ENCODE data around the gene MAPK4. TPM values are rescaled to one million over a fixed set of nuclear protein-coding genes. Genes with fewer than 3 reads are reported as not detected.
"Not testable (repeated sequence)": the region's sequence is repeated elsewhere in the genome, so short reads cannot be mapped to it uniquely, and the experiment has no call there.

MAPK4 gene
- total RNA-seq, 1 experiment from 2014 or later = not detected

DNA sequence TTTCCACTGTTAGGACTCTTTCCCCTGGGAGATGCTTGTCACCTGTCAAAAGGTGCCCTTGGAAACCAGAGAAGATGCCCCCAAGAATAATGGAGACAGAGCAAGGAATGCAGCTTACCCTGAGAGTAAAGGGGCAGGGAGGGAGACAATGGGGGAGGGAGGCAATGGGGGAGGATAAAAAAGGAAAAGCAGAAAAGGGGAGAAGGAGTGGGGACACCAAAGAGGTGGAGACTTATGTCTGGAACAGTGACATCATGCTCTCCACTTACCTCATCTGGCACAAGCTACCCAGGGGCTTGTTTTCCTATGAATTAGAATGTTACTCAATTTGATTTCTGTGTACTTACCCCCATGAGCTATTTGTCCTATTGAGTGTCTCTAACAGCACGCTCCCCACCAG, 192.1 kb downstream of the MAPK4 start:
- in situ Hi-C loops (cut with HindIII; ENCODE audit: low pct_unique_long_range_greater_than_20kb, low sequenced_read_pairs) = no loop called here
- DNase-seq (ENCODE audit: low read depth) = no peak

DNA sequence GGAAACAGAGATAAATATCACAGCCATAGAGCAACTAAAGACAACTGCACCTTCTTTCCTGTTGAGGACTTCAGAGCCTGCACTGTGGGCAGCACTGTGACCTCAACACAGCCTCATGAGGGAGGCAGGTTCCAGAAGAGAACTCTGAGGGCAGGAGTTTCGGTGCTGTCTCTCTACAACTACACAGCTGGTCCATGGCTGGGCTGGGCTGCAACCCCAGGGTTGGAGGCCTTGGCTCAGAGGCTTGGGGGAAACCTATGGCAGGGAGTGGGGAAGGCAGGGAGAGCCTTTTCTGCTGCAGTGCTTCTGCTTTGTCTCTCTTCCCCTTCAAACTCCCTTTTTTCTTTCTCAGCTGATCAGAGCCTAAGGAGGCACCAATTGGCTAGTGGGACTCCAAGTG, 193.4 kb downstream of the MAPK4 start:
- in situ Hi-C loops (cut with HindIII; ENCODE audit: low pct_unique_long_range_greater_than_20kb, low sequenced_read_pairs) = no loop called here
- no peak for DNase-seq (ENCODE audit: low read depth)

DNA sequence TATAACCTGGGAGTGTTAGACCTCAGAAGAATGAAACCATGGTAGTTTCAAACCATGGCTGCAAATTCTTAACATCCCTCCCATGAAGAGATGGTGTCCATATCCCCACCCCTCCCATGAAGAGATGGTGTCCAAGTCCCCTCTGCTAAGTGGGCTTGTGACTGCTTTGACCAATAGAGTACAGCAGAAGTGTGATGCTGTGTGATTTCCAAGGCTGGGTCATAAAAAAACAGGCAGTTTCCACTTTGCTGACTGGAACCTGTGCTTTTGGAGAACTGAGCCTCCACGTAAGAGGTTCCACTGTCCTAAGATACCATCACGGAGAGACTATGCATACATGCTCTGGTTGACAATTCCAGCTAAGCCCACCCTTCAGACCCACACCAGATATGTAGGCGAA, 194.4 kb downstream of the MAPK4 start:
- no peak for DNase-seq (ENCODE audit: low read depth)
- in situ Hi-C loops (cut with HindIII; ENCODE audit: low pct_unique_long_range_greater_than_20kb, low sequenced_read_pairs) = no loop called here

DNA sequence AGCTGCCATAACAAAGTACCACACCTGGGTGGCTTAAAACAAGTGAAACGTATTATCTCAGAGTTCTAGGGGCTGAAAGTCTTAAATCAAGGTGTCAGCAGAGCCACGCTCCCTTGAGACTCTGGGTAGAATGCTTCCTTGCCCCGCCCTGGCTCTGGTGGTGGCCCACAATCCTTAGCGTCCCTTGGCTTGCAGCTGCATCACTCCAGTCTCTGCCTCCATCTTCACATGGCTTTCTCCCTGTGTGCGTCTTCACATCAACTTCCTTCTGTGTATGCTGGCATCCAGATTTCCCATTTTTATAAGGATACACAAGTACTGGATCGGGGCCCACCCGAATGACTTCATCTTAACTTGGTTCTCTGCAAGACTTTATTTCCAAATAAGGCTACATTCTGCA, 197.5 kb downstream of the MAPK4 start:
- in situ Hi-C loops (cut with HindIII; ENCODE audit: low pct_unique_long_range_greater_than_20kb, low sequenced_read_pairs) = no loop called here
- DNase-seq (ENCODE audit: low read depth) = no peak

DNA sequence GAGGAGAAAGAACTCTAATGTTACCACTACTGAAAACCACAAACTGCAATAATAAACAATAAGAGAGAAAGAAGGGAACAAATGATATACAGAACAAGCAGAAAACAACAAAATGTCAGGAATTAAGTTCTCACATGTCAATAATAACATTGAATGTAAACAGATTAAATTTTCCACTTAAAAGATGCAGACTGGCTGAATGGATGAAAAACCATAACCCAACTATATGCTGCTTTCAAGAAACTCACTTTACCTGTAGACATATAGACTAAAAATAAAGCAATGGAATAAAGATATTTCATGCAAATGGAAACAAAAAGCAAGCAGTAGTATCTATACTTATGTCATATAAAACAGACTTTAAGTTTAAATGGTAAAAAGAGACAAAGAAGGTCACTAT, 209.6 kb downstream of the MAPK4 start:
- no peak for DNase-seq (ENCODE audit: low read depth)
- in situ Hi-C loops (cut with HindIII; ENCODE audit: low pct_unique_long_range_greater_than_20kb, low sequenced_read_pairs) = no loop called here

DNA sequence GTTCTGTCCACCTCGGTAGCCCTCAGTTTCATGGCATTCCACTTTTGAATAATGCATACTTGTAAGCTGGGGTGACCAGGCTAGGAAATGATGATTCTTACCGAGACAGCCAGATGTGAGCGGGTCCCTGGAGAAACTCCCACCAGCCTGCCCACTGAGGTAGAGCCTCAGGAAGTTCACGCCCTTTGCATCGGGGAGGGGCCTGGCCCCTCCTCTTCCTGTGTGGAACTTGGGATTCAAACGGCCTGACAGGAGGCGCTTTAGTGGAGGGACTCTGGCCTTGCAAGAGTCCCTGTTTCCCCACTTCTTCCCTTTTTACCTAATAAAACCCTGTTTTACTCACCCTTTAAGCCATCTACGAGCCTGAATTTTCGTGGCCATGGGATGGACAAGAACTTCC, 215.3 kb downstream of the MAPK4 start:
- DNase-seq (ENCODE audit: low read depth) = no peak
- in situ Hi-C loops (cut with HindIII; ENCODE audit: low pct_unique_long_range_greater_than_20kb, low sequenced_read_pairs) = no loop called here

DNA sequence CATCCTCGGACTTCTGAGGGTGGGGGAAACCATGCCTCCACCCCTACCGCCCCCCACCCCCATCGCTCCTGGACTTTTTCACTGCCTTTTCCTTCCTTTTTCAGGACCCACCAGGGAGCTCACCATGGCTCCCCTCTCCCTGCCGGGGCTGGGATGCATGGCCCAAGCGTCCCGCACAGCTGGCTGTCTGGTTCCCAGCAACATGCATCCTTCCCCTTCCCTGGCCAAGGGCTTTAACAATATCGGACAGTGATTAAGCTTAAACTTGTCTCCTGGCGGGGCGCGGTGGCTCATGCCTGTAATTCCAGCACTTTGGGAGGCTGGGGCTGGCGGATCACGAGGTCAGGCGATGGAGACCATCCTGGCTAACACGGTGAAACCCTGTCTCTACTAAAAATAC, 215.8 kb downstream of the MAPK4 start:
- no peak for DNase-seq (ENCODE audit: low read depth)
- in situ Hi-C loops (cut with HindIII; ENCODE audit: low pct_unique_long_range_greater_than_20kb, low sequenced_read_pairs) = no loop called here

DNA sequence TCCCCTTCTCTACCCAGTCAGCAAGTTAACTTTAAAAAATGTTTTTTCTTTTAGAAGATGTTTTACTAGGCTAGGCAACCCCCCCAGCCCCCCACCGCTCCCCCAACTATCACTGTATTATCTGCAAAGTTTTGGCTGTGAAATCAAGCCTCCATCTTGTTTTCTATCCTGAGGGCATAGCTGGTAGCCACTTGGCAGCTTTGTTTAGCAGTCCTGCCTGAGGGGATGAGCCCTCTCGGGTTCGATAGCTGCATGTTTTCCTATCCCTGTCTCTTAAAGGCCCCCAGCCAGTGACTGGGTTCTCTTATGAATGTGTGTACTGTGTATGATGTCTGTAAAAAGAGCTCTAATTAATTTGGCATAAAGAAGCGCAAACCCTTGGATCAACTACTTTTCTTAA, 216.5 kb downstream of the MAPK4 start:
- DNase-seq (ENCODE audit: low read depth) = no peak
- in situ Hi-C loops (cut with HindIII; ENCODE audit: low pct_unique_long_range_greater_than_20kb, low sequenced_read_pairs) = no loop called here

DNA sequence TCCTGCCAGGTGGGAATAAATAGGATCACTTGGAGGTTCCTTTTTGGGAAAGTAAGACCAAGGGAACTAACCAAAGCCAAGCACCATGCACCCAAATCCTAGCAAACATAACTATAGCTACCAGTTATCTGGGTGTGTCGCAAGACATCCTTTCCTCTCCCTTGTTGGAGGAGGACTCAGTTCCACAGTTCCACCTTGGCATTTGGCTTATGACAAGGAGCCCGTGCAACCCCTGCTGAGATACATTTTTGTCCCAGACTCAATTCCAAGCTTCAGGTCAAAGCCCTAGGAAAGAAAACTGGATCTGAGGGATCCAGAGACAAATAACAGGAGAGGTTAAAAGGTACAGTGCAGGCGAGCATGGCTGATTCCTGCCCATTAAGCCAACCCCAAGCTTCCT, 219.1 kb downstream of the MAPK4 start:
- in situ Hi-C loops (cut with HindIII; ENCODE audit: low pct_unique_long_range_greater_than_20kb, low sequenced_read_pairs); DNase-seq (ENCODE audit: low read depth): not testable (repeated sequence)

Other genes starting within 250 kb of the MAPK4 start
- gene SKA1, start 185.0 kb upstream of the MAPK4 start, total RNA-seq (2014; rRNA removed; shearing (Covaris generic); ENCODE audit: low replicate concordance) = 13.3 and 13.4 TPM in 2 replicates

Data from Caki2 (cell line).